Activated CD4-positive, alpha-beta T cell treated with anti-CD3 and anti-CD28 coated beads, Interleukin-2, amount 50 U/mL, for 4 hours (primary cell): ENCODE measurements around the gene PDGFC.

ENCODE experiments used
- DNase-seq, 2 experiments: peaks; one replicate each; pipeline ENCODE4 v3.0.0-alpha.2; 2020

PDGFC gene, protein sequence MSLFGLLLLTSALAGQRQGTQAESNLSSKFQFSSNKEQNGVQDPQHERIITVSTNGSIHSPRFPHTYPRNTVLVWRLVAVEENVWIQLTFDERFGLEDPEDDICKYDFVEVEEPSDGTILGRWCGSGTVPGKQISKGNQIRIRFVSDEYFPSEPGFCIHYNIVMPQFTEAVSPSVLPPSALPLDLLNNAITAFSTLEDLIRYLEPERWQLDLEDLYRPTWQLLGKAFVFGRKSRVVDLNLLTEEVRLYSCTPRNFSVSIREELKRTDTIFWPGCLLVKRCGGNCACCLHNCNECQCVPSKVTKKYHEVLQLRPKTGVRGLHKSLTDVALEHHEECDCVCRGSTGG

DNA sequence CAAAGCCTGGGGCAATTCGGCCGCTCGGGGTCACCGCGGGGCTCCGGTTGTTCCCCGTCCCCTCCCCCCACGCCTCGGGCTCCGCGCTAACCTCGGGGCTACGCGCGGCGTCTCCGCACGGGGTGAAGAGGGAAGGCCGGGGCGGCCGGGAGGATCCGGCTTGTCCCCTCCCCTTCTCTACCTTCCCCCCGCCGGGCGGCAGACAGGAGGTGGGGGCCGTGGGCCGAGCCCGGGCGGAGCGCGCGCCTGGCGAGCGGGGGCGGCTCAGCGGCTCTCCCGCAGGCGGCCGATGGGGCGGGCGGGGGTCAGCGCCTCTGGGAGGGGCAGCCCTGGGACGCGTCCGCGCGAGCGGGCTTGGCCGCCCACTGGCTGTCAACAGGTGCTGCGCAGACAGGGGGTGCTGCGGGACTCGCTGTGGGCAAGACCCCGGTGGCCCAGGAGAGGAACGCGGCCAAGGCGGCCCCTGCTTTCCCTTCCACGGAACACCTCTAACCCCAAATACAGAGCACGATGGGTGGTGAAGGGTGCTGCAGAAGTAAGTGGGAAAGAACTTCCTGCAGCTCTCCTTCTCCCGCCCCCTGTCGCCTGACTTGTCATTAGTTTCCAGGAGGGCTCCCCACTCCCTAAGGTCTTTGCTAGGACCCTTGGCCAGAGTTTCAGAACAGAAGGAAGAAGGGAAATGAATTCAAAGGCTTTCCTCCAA, at the start of gene PDGFC:
PDGFC (minus strand) TSS at position 124 of the 703 bp plus-strand sequence. CDS start 896 bp downstream, outside the sequence.
- no peak for DNase-seq

DNA sequence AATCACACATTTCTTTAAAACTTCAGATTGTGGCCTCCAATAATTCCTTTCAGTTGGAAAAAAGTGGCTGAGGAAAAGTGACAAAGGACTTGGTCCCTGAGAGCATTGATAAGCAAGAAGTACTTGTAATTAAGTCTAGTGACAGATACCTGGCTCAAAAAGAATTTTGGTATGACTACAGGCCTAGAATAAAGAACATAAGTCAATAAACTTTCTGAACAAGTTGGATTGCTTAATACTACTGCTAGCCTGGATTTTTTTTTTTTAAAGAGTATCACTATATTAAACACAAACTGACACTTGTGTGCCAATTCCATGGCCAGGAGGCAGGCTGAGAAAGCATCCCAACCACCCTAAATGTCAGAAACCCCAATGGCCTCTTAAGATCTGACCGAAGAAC, 49.3 kb upstream of the PDGFC start:
- DNase-seq = no peak

DNA sequence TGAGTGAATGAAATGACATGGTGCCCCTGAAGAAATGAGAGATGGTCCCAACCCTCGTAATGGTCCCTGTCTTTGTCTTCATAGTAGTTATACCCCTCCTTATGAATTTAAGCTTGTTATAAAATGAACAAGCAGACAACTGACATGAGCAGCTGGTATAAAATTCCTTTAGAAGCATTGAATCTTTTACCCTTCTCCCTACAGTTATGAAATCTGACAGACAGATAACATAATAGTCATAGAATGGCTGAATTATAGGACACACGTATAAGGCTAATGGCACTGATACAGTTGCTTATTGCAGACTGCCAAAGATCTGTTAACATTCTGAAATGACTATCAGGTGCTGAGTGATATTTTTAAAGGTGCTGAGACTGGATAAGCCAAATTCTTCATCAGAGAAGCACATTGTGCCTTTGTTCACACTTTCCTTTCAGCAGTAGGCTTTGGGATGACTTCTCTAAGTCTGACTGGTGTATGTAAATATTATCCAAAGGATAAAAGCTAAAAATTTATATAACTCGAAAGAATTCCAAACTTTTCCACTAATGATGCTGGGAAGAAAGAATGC, 47.4 kb upstream of the PDGFC start:
- no peak for DNase-seq

DNA sequence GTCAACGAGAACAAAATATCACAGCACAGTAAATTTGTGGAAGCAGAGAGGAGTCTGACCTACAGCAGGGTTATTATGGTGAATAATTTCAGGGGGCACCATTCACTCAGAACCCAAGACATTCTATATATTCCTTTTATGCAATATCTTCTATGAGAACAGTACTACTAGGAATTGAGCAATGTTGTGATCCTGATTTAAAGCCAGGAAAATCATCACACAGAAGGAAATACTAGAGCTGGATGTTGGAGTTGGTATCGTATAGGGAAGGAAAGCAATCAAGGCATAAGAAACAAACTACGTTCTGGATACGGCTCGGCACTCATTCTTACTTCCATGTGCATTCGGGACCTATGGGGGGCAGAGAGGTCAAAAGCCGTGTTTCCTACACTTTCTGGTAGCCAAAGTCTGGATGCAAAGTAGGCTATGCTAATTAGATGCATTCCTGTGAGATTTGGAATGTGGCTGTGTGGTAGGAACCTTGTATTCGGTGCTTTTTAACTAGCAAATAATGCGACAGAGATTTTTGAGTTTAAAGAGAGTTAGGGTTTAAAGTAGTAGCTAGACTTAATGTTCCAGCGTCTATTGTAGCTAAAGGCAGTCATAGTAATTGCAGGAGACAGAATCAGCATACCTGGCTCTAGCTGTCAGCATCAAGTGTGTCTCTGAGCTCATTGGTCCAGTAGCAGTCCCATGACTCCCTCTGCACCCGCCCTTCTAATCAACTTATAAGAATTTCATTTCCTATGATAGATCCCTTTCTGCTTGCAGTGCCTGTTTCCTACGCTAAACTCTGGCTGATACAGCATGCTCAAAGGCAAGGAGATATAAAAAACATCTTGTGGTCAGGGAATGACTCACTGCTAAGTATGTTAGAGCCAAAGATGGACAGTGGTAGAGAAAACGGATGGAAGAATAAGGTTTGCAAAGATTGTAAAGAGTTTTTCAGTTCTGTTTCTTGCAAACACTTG, 43.3 kb upstream of the PDGFC start:
- no peak for DNase-seq

DNA sequence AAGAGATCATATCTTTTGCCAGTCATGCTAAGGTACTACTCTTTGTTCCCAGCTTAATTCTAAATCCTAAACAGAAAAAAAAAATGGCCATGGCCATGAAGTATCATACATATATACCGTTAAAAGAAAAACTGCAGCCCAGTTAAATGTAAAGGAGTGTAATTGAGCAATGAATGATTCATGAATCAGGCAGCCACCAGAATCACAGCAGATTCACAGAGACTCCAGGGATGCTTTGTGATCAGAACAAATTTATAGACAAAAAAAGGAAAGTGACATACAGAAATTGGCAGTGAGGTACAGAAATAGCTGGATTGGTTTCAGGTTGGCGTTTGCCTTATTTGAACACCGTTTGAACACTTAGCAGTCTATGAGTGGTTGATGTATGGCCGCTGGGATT, 42.1 kb upstream of the PDGFC start:
- DNase-seq = no peak

DNA sequence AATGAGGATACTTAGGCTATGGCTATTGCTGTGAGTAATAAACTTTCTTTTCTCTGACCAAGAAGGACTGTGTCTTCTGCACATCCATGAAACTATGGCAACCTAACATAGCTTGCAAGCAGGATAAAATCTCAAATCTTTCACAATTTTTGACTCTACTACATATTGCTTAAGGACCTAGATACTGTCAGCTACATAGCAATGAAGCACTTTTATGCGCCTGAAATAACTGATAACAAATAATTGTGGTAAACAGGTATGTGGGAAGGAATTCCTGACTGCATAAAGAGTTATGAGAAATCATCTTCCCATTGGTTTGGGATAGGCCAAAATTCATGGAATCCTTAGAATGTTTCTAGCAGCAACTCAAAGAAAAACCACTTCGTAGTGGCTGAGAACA, 41.2 kb upstream of the PDGFC start:
- no peak for DNase-seq

DNA sequence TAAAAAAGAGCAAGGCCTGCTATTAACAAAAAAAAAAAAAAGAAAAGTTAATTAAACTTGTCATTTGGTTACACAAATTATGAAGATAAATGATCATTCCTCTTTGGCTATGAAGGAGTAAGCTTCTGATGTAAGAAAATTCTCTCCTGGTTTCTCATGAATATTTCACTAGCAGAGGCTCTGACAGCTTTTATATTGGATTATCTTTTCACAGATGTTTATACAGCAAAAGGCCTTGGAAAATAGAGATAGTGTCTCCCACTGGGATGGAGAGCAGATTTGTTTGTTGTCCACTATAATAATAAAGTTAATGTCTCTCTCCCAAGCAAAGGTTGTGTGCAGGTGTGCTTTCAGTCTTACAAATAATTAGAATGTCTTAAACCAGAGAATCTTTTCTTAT, 40.7 kb upstream of the PDGFC start:
- DNase-seq = no peak

DNA sequence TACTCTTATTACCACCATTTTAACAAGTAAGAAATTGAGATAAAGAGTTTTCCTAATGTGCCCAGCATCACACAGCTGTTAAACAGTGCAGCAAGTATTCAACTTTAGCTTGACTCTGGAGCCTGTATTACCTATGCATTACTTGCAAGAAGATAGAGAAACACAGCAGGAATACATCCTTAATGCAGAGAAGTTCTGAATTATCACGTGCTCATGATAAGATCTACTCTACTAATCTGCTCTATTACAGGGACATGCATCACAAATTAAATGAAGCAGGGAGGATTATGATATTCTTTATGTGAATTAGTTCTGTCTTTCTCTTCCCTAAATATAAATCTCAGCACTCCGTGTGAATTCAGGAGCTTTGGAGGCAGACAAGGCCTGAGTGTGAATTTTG, 39.0 kb upstream of the PDGFC start:
- no peak for DNase-seq

DNA sequence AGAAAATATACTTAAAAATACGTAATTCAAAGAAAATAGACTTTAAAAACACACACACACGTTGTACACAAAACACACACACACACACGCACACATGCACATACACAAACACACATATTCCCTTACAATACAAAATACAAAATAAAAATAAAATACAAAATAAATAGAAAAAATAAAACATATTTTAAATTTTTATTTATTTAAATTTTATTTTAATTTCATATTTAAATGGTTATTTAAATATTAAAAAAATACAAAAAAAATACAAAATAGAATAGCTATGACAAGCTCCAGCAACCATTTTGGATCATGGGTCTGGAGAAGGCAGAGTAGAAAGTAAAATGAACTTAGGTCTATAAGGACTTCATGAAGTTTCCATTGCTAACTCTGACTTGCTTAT, 34.2 kb upstream of the PDGFC start:
- no peak for DNase-seq

DNA sequence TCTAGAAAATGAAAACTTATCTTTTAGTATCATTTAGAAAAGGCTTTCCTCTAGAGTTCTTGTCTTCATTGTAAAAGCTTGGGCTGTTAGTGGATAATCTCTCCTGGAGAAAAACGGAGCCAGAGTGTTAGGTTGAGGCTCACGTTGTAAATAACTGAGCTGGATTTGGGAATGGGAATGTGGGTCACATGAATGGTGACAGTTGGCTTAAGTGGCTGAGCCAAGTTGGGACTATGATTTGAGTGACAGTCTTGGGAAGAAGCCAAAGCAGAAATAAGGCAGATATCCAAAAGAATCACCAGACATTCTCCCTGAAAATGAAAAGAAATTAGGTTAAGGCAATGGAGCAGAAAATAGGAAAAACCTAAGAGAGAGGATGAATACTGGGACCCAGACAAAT, 33.6 kb upstream of the PDGFC start:
- DNase-seq = no peak

DNA sequence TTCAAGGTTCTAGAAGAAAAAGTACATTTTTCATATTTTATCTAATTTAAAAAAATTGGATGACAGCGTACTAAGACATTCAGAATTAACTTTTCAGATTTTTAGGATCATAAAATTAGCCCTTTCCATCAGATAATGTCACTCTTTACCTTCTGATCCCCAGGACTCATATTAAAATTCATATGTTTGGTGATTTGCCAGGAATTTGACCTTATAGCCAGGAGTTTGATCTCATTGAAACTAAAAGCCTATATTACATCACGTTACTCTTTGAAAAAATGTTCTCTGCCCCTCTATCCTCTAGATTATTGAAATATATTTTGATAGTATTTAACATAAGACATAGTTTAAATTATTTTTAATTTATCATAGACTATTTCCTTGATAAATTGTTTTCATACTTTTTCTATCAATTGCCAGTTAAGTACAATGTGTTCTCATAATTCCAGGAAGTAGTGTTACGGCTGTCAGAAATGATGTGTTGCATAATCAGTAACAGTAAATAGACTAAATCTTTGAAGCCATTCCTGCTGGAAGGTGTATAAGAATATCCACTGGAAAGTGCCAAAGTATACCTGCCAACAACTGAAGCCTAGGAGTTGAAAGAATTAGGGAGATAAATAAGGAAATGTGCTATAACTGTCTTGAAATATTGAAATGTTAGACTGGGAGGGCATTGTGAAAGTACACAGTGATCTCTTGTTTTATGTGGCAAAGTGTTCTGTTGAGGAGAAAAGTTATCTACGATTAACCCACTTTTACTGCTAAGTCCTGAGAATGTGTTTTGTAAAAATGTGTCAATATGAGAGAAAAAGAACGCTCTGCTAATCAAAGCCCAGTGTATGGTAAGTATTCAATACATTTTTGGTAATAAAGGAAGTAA, 32.9 kb upstream of the PDGFC start:
- DNase-seq = no peak

DNA sequence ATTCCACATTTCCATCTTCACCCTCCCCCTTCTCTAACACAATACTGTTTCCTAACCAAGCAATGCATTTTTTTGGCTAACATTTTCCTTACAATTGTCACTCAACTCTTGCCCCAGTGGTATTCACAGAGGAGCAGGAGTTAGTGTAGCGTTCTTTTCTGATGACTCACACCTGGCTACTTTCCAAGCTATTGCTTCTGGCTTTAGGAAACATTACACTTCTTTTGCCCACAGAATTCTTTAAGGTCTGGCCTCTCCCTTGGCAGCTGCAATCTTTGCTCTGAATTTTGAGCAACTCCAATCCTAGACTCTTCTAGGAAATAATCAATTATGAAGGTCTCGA, 27.5 kb upstream of the PDGFC start:
- no peak for DNase-seq

DNA sequence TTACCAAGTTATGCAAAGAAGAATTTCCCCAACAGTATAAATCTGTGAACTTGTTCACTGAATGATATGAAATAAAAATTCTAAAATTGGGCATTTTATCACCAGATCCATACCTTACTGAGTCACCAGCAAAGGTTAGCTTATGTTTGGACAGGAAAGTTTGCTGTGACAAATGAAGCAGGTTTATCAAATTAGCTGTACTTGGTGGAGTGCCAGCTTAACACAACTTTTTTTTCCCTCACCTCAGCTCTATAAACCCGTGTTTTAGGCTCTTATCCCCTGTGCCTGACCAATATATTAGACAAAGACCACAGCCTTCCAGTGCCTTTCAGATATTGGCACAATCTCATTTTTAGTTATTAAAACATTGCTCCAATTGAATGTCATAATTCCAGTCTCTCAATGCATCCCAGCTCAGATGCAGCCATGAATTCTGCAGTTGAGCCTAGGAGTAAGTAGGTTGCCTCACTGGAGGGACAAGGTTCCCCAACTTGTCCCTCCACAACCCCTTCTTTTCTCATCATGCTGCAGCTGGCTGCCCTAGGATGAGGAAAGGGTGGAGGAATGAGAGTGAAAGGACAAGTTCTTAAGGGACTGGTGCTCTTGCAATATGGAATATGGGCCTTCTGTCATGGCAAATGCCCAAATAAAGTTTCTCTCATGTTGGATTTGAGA, 27.0 kb upstream of the PDGFC start:
- no peak for DNase-seq

DNA sequence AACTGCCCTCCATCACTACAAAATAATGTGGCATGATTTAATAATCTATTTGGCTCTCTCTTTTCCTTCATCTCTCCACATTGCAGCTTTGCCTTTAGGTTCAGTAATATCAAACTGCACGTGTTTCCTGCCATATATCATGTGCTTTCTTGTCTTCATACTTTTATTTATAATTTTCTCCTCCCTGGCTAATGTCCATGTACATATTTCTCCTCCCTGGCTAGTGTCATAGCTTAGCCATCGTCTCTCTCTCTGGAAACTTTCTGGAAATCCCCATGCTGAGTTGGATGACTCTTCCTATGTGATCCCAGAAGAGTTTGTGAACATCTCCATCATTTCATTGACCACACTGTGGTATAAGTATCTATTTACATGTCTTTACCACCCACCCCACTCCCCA, 21.3 kb upstream of the PDGFC start:
- DNase-seq = no peak

DNA sequence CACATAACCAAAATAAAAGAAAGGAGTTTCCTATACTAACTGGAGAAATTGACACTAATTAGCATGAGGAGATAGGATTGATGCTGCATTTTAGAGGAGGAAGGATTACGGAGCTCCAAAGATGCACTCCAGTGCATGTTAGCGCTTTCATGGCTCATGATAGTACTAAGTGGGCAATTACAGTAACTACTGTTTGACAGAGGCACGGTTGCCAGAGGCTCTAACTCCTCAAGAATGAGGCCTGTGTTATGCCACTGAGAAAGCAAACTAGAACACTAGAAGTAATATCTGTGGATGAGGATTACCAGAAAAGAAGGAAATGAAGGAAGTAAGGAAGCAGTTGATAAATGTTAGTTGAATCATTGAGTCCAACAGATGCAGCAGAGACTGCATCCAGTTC, 19.6 kb upstream of the PDGFC start:
- DNase-seq = no peak

DNA sequence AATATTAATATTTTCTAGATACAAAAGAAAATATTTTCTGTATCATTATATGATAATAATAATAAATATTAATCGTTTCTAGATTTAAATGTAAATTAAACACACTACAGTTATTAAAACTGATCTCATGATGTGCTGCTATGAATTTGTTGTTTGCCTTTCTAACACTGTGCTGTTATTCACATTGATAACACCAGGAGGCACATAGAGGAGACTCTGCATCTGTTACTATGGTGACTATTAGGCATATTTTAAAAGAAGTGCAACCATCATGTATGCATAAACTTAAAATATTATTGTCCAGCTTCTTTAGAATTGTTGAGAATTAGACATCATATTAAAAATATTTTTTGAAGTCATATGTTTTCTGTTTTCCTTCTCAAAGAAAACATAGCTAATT, 11.8 kb upstream of the PDGFC start:
- no peak for DNase-seq

DNA sequence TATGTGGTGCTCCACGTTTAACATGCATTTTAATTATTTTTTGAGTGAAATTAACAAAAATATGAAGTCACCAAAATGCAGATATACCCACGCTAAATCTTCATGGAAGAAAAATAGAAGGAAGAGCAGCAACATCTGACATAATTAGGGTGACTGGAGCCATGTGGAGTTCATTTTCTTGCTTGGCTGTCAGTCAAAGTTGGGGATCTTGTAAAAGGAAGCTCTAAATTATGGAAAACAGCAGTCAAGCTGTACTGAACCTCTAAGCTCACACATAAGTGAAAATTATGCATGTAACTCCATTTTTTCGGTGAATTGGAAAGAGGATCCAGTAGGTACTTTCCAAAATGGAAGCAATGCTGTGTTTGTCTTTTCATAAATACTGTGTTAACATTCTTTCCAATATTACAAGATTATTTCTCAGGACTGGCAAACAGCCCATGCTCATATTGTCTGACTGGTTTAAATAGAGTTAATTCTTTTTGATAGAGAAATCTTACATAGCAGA, 9.7 kb upstream of the PDGFC start:
- no peak for DNase-seq

DNA sequence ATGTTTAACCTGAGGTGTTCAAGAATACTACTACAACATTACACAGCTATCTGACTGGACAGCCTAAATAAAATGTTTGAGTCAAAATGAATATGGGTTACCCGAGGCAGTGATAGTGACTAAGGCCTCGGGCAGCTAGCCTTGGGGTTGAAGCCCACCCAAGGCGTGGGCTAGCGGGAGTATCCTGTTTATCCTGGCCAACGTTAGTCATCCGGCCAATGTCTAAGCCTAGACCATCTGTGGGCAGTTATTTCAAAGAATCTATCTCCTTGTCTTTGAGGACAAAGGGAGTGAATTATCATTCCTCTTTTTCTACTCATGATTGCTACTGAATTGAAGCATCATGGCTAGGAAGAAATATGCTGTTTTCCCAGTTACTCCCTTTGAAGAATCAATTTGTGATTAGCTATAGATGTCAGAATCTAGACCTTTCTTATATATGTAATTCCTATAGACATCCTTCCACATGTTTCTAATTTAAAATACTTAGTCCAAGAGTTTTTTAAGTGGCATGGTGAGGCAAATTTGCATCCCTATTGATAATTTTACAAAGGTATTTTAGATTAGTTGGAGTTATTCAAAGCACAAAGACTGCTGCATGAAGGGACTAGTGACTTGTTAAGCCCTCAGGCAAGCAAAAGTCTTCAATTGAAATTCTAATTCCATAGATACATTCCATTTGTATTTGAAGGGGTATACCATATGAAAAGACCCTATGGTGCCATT, 6.0 kb upstream of the PDGFC start:
- DNase-seq = no peak

DNA sequence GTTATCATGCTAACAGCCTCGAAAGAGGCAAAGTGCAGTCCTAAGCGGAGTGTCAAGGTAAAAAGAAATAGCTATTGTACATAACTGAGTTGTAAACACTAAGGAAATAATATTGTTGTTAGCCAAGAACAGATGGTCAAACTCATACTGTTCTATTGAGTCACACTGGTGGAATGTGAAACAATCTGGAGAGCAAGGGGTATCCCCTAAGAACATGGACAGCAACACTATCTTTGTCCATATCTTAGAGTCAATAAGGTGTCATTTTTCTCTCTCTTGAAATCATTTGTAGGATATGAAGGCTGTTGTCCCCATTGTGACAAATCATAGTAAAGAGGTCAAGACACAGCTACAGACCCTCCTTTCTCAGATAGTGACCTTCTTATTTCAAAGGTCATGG, 4.5 kb upstream of the PDGFC start:
- no peak for DNase-seq

DNA sequence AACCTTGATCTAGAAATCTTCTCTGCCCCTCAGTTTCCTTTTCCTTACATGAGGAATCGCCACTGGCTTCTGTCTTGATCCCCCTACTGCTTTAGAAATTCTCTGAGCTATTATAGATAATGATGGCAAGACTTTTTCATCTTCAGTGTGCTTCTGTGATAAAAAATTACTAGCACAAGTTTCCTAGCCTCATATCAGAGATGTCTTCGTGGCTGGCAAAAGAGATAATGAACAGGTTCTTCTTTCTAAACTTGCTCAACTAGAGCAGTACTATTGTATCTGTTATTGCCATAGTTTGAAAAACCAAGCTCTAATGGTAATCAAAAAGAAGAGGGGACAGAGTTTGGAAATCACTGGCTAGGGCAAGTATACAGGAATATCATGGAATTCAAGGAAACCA, 4.1 kb upstream of the PDGFC start:
- DNase-seq = no peak

DNA sequence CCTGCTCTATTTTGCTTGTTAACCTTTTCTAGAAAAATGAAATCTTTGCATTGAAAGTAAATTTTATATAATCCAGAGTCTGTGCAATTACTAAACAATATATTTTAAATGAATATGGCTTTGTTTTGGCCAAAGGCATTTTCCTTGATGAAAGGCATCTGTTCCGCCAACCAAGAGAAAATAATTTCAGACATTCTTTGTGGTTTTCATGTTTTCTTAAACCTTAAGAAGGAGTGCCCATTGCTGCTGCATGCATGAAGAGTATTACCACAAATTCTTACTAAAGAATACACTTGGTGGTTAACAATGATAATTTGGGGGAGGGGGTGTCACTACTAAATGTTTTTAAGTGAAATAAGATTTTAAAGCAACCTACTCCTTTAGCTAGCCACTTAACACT, 2.7 kb upstream of the PDGFC start:
- no peak for DNase-seq
